ENCODE results near the gene BOD1. TPM values are rescaled to one million over a fixed set of nuclear protein-coding genes. Genes with fewer than 3 reads are reported as not detected.

The BOD1 gene
- total RNA-seq, 1 donor from 2014 or later: 70.9 TPM

DNA sequence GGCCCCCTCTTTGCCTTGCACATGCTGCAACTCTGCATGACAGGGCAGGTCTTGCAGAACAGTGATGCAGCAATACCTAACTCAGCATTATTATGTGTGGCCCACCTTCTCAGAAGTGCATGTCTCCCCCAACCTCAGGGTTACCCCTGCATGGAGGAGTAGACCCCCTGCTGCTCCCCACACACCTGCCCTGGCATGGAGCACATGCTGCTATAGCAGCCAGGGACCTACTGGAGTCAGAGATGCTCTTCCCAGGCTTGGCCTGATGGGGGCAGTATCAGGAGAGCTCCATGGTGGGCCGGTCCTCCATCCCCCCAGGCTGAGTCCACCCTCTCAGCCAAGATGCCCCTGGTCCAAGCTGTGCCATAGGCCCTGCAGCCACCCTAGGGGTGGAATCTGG, 13.2 kb upstream of the BOD1 start:
- H3K4me3 Mint-ChIP-seq (ENCODE audit: unreplicated experiment): no peak overlapping the region
- no peaks in the 10 kb centered on the region for H3K9me3 Mint-ChIP-seq (ENCODE audit: low read depth)
- H3K4me1 Mint-ChIP-seq (ENCODE audit: low read depth): peaks cover 17% of the 10 kb centered on the region
- DNase-seq (ENCODE audit: low spot score): no peak
- no peak overlapping the region for H3K27ac Mint-ChIP-seq (ENCODE audit: unreplicated experiment)
- H3K27me3 Mint-ChIP-seq (ENCODE audit: low read depth): no peaks in the 10 kb centered on the region
- no peaks in the 10 kb centered on the region for H3K36me3 Mint-ChIP-seq (ENCODE audit: low read depth)
- TF ChIP-seq CTCF (IDR thresholded peaks at IDR 0.05): peak; percentile 60

DNA sequence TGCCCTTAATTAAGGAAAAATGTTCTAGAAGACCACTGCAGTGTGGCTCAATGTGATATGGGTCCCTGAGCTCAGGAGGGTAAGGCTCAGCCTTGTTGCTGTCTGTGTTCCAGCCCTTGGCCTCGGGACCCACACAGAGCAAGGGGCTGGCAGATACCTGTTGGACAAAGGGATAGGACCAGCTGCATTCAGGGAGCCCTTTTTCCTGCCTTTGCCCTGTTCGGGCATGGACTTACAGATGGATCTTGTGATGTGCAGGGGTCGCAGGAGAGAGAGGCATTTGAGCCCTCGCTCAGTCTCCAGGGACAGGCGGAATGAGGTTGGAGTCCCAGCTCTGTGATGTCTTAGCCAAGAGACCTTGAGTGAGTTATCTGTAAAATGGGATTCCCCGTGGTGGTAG, 12.1 kb upstream of the BOD1 start:
- DNase-seq (ENCODE audit: low spot score): no peak
- H3K9me3 Mint-ChIP-seq (ENCODE audit: low read depth): no peaks in the 10 kb centered on the region
- no peak overlapping the region for H3K27ac Mint-ChIP-seq (ENCODE audit: unreplicated experiment)
- no peak overlapping the region for H3K4me3 Mint-ChIP-seq (ENCODE audit: unreplicated experiment)
- TF ChIP-seq CTCF (IDR thresholded peaks at IDR 0.05): no peak
- H3K27me3 Mint-ChIP-seq (ENCODE audit: low read depth): no peaks in the 10 kb centered on the region
- H3K36me3 Mint-ChIP-seq (ENCODE audit: low read depth): no peaks in the 10 kb centered on the region
- H3K4me1 Mint-ChIP-seq (ENCODE audit: low read depth): peaks cover 17% of the 10 kb centered on the region

GRCh38 chr5:173627860-173628392, 11.5 kb upstream of the BOD1 start:
- no peaks in the 10 kb centered on the region for H3K27me3 Mint-ChIP-seq (ENCODE audit: low read depth)
- no peak overlapping the region for H3K27ac Mint-ChIP-seq (ENCODE audit: unreplicated experiment)
- DNase-seq (ENCODE audit: low spot score): no peak
- H3K4me1 Mint-ChIP-seq (ENCODE audit: low read depth): peaks cover 17% of the 10 kb centered on the region
- TF ChIP-seq CTCF (IDR thresholded peaks at IDR 0.05): no peak
- H3K9me3 Mint-ChIP-seq (ENCODE audit: low read depth): no peaks in the 10 kb centered on the region
- H3K4me3 Mint-ChIP-seq (ENCODE audit: unreplicated experiment): no peak overlapping the region
- no peaks in the 10 kb centered on the region for H3K36me3 Mint-ChIP-seq (ENCODE audit: low read depth)

DNA sequence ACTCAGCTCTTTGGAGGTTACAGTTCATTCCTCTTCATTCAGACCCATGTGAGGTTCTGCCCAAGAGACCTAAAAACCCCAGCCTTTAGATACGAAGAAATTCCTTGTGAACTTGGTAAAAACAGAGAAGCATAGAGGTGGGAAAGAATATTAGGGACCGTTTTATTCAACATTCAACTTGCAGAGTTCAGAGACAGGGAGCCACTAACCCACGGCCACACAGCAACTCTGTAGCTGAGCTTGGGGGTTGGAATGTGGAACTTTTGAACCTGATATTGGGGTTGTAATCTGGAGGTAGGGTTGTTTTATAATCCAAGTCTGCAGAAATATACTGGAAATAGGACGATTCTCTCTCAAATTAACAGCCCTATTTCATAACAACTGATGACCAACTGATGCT, 10.8 kb upstream of the BOD1 start:
- Mint-ChIP-seq H3K9me3 (ENCODE audit: low read depth) (no peaks in the 10 kb centered on the region), H3K4me3 (ENCODE audit: unreplicated experiment) (no peak overlapping the region), H3K36me3 (ENCODE audit: low read depth) (no peaks in the 10 kb centered on the region), H3K27me3 (ENCODE audit: low read depth) (no peaks in the 10 kb centered on the region), H3K27ac (ENCODE audit: unreplicated experiment) (no peak overlapping the region), H3K4me1 (ENCODE audit: low read depth) (peaks cover 17% of the 10 kb centered on the region)
- TF ChIP-seq CTCF (IDR thresholded peaks at IDR 0.05): no peak
- no peak for DNase-seq (ENCODE audit: low spot score)

DNA sequence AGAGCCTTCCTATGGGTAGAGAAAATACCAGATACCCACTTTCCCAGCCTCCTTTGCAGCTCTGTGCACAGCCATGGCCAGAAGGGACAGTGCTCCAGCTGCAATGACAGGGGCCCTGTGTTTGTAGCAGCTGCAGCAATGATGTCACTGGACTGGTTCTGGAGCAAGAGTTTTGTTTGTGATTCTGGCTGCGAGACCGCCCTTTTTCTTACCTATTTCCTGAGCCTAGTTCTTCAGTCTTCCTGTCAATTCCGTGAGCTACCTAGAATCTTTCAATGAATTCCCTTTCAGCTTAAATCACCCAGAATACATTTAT, 10.0 kb upstream of the BOD1 start:
- DNase-seq (ENCODE audit: low spot score): no peak
- H3K4me3 Mint-ChIP-seq (ENCODE audit: unreplicated experiment): no peak overlapping the region
- no peaks in the 10 kb centered on the region for H3K9me3 Mint-ChIP-seq (ENCODE audit: low read depth)
- H3K4me1 Mint-ChIP-seq (ENCODE audit: low read depth): peaks cover 17% of the 10 kb centered on the region
- H3K27ac Mint-ChIP-seq (ENCODE audit: unreplicated experiment): no peak overlapping the region
- no peaks in the 10 kb centered on the region for H3K27me3 Mint-ChIP-seq (ENCODE audit: low read depth)
- no peaks in the 10 kb centered on the region for H3K36me3 Mint-ChIP-seq (ENCODE audit: low read depth)
- no peak for TF ChIP-seq CTCF (IDR thresholded peaks at IDR 0.05)
